ENCODE data around the gene CIC. TPM values are rescaled to one million over a fixed set of nuclear protein-coding genes. Genes with fewer than 3 reads are reported as not detected.

CIC gene
- 42.9 TPM for polyA plus RNA-seq (2013, experiment 1 of 2)
- polyA plus RNA-seq (2013, experiment 2 of 2), result 37.1 TPM

DNA sequence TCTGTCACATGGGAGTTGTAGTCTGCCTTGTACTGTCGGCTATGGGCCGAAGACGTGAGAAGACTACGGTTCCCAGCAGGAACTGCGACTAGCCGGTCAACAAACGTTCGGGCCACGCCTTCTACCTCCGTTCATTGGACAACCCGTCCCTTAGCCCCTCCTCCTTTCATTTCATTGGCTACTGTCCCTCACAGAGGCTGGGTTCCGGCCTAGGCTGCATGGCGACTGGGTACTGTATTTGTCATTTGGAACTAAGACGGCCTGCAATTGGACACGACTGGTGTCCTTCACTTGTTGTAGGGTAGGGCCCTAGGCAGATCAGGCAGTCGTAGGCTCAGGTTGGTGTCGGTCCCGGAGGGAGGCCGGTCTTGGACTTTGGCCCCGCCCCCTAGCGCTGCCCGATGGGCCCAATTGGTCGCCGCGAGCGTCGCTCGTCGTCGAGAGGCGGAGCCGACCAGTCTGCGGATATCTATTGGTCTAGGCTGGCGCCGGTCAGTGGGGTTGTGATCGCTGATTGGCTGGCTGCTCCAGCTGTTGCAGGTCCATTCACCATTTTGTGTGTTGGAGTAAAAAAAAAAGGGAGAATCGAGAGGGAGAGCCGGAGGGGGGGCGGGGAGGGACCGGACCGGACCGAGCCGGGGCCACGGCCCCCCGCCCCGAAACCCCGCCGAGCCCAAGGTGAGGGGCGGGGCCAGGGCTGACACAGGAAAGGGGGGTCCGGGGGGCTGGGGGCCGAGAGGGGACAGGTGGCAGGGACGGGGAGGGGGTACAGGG lies at the start of gene CIC:
Gene CIC, plus strand, starts transcription at position 549 of the 774 bp plus-strand sequence. CDS start 2,532 bp downstream, outside the sequence.
- Histone ChIP-seq H3K4me1 (ENCODE audit: control insufficient read depth, insufficient read depth, low read length, poor library complexity, severe bottlenecking) (peaks cover 29% of the 10 kb centered on the region), H3K36me3 (ENCODE audit: control insufficient read depth, insufficient read depth, low read length) (peaks cover 26% of the 10 kb centered on the region), H3K27ac (ENCODE audit: low read depth, low read length, severe bottlenecking) (peak within 1 kb of the TSS; percentile 99), H3K4me3 (ENCODE audit: extremely low read depth, insufficient read depth, low read length, poor library complexity, severe bottlenecking) (peak within 1 kb of the TSS; percentile 61), H3K9me3 (ENCODE audit: control insufficient read depth, low read length) (no peaks in the 10 kb centered on the region)
- WGBS, 2 experiments (ENCODE audit: insufficient coverage in 2 of 2), result 1% methylated on average over 24 to 25 of the region's 52 CpGs

DNA sequence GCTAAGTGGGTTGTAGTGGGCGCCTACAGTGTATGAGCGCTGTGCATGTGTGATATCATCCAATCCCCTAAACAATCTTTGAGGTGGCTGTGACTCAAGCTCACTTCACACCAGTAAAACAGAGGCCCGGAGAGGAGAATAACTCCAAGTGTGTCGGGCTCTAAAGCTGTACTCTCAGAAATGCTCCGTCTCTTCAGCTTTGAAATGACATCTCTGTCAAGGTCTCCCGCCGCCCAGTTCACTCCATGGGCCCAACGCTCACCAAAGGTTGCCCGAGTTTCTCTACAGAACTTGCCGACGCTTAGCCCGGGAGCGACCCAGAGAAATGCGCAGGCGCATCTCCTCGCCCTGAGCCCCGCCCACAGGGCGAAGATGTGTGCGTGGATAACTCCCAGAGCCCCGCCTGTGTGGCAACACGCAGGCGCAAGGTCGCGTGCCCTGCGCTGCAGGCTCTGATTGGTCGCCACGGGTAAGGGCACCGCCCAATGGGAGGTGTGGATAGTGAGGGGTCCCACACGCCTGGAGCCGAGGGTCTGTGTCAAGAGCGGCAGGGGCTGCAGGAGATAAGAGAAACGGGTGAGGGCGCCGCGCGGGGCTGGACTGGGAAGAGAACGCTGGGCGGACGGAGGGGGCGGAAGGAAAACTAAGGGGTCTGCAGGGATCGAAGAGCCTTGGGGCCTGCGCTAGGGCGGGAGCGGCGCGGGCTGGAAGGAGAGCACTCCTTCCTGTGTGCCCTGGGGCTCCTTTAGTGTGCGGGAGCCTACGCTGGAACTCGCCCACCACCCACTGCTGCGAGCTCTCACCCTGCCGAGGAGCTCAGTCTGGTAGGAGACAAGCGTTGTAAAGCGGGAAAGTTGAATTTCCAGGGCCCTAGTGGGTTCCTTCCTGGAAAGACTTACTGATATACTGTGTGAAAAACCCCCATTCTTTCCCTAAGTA lies 49.0 kb upstream of the CIC start, which contains the start of gene ZNF526:
Gene ZNF526, plus strand, starts transcription at position 501 of the 939 bp plus-strand sequence. CDS start 4,092 bp downstream, outside the sequence.
- Histone ChIP-seq H3K4me3 (ENCODE audit: extremely low read depth, insufficient read depth, low read length, poor library complexity, severe bottlenecking) (peak within 1 kb of the TSS; percentile 89), H3K9me3 (ENCODE audit: control insufficient read depth, low read length) (no peaks in the 10 kb centered on the region), H3K36me3 (ENCODE audit: control insufficient read depth, insufficient read depth, low read length) (peaks cover 32% of the 10 kb centered on the region), H3K4me1 (ENCODE audit: control insufficient read depth, insufficient read depth, low read length, poor library complexity, severe bottlenecking) (peaks cover 9% of the 10 kb centered on the region), H3K27ac (ENCODE audit: low read depth, low read length, severe bottlenecking) (peak within 1 kb of the TSS; percentile 81)
- 2 to 4% methylated on average over 40 to 45 of the region's 53 CpGs for WGBS, 2 experiments (ENCODE audit: insufficient coverage in 2 of 2)

GRCh38 chr19:42220751-42221097 lies 48.3 kb upstream of the CIC start:
- H3K4me3 ChIP-seq (ENCODE audit: extremely low read depth, insufficient read depth, low read length, poor library complexity, severe bottlenecking), result peak overlapping the region; percentile 89
- peaks cover 34% of the 10 kb centered on the region for H3K36me3 ChIP-seq (ENCODE audit: control insufficient read depth, insufficient read depth, low read length)
- H3K9me3 ChIP-seq (ENCODE audit: control insufficient read depth, low read length), result no peaks in the 10 kb centered on the region
- H3K4me1 ChIP-seq (ENCODE audit: control insufficient read depth, insufficient read depth, low read length, poor library complexity, severe bottlenecking), result peaks cover 9% of the 10 kb centered on the region
- WGBS, 2 experiments (ENCODE audit: insufficient coverage in 2 of 2), result 3 to 4% methylated on average over 5 to 6 of the region's 6 CpGs
- H3K27ac ChIP-seq (ENCODE audit: low read depth, low read length, severe bottlenecking), result peak overlapping the region; percentile 81

GRCh38 chr19:42224940-42225717 lies 43.9 kb upstream of the CIC start:
- peaks cover 5% of the 10 kb centered on the region for H3K4me1 ChIP-seq (ENCODE audit: control insufficient read depth, insufficient read depth, low read length, poor library complexity, severe bottlenecking)

GRCh38 chr19:42225718-42226292 lies 43.2 kb upstream of the CIC start:
- H3K9me3 ChIP-seq (ENCODE audit: control insufficient read depth, low read length), result no peaks in the 10 kb centered on the region
- peaks cover 5% of the 10 kb centered on the region for H3K4me1 ChIP-seq (ENCODE audit: control insufficient read depth, insufficient read depth, low read length, poor library complexity, severe bottlenecking)
- H3K4me3 ChIP-seq (ENCODE audit: extremely low read depth, insufficient read depth, low read length, poor library complexity, severe bottlenecking), result no peak overlapping the region
- H3K27ac ChIP-seq (ENCODE audit: low read depth, low read length, severe bottlenecking), result no peak overlapping the region
- H3K36me3 ChIP-seq (ENCODE audit: control insufficient read depth, insufficient read depth, low read length), result peaks cover 78% of the 10 kb centered on the region
- 96 to 98% methylated on average over 27 to 30 of the region's 33 CpGs for WGBS, 2 experiments (ENCODE audit: insufficient coverage in 2 of 2)

More at GRCh38 chr19:42224940-42225717, 43.9 kb upstream of the CIC start:
- Histone ChIP-seq H3K4me3 (ENCODE audit: extremely low read depth, insufficient read depth, low read length, poor library complexity, severe bottlenecking) (no peak overlapping the region), H3K27ac (ENCODE audit: low read depth, low read length, severe bottlenecking) (no peak overlapping the region), H3K9me3 (ENCODE audit: control insufficient read depth, low read length) (no peaks in the 10 kb centered on the region), H3K36me3 (ENCODE audit: control insufficient read depth, insufficient read depth, low read length) (peaks cover 74% of the 10 kb centered on the region)
- WGBS, 2 experiments (ENCODE audit: insufficient coverage in 2 of 2), result 97% methylated on average over 33 to 35 of the region's 37 CpGs

DNA sequence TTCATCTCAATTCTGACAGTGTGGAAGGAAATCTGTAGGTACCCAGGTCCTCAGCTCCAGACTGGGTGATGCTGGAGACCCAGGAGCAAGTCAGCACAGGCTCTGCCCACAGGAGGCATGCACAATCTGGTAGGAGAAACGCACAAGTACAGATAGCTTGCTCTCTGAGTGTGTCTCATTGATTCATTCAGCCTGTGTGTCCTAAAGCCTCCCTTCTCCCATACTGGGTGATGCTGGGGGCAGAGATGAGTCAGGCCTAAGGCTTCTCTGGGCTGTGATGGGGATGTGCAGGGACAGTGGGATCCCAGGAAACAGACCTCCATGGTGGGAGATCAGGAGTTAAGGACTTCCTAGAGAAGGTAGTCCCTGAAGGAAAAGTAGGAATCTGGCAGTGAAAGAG lies 42.2 kb upstream of the CIC start:
- Histone ChIP-seq H3K9me3 (ENCODE audit: control insufficient read depth, low read length) (no peaks in the 10 kb centered on the region), H3K4me1 (ENCODE audit: control insufficient read depth, insufficient read depth, low read length, poor library complexity, severe bottlenecking) (peaks cover 5% of the 10 kb centered on the region), H3K36me3 (ENCODE audit: control insufficient read depth, insufficient read depth, low read length) (peaks cover 89% of the 10 kb centered on the region), H3K27ac (ENCODE audit: low read depth, low read length, severe bottlenecking) (no peak overlapping the region), H3K4me3 (ENCODE audit: extremely low read depth, insufficient read depth, low read length, poor library complexity, severe bottlenecking) (no peak overlapping the region)
- 83 to 100% methylated on average over 1 of the region's 1 CpG for WGBS, 2 experiments (ENCODE audit: insufficient coverage in 2 of 2)

DNA sequence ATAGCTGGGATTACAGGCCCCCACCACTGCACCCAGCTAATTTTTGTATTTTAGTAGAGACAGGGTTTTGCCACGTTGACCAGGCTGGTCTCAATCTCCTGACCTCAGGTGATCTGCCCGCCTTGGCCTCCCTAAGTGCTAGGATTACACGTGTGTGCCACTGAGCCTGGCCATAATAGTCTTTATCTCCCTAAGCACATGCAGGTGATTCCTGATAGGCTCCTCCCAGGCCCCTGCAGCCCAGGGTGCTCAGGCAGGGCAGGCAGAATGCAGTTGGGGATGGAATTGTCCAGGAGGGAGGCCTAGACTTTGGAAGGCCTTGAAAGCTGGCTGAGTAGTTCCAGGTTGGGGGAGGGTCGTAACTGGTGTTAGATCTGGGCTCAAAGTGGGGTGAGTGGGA lies 40.4 kb upstream of the CIC start:
- Histone ChIP-seq H3K4me1 (ENCODE audit: control insufficient read depth, insufficient read depth, low read length, poor library complexity, severe bottlenecking) (peaks cover 5% of the 10 kb centered on the region), H3K27ac (ENCODE audit: low read depth, low read length, severe bottlenecking) (no peak overlapping the region), H3K36me3 (ENCODE audit: control insufficient read depth, insufficient read depth, low read length) (peaks cover 95% of the 10 kb centered on the region), H3K4me3 (ENCODE audit: extremely low read depth, insufficient read depth, low read length, poor library complexity, severe bottlenecking) (no peak overlapping the region), H3K9me3 (ENCODE audit: control insufficient read depth, low read length) (no peaks in the 10 kb centered on the region)
- 95 to 98% methylated on average over 4 of the region's 4 CpGs for WGBS, 2 experiments (ENCODE audit: insufficient coverage in 2 of 2)

- Histone ChIP-seq H3K4me3 (ENCODE audit: extremely low read depth, insufficient read depth, low read length, poor library complexity, severe bottlenecking) (no peak overlapping the region), H3K36me3 (ENCODE audit: control insufficient read depth, insufficient read depth, low read length) (peaks cover 97% of the 10 kb centered on the region), H3K4me1 (ENCODE audit: control insufficient read depth, insufficient read depth, low read length, poor library complexity, severe bottlenecking) (peaks cover 5% of the 10 kb centered on the region), H3K9me3 (ENCODE audit: control insufficient read depth, low read length) (no peaks in the 10 kb centered on the region), H3K27ac (ENCODE audit: low read depth, low read length, severe bottlenecking) (peak overlapping the region; percentile 6)
- 75 to 85% methylated on average over 2 of the region's 4 CpGs for WGBS, 2 experiments (ENCODE audit: insufficient coverage in 2 of 2)
Measured at GRCh38 chr19:42229301-42229854, 39.7 kb upstream of the CIC start.

DNA sequence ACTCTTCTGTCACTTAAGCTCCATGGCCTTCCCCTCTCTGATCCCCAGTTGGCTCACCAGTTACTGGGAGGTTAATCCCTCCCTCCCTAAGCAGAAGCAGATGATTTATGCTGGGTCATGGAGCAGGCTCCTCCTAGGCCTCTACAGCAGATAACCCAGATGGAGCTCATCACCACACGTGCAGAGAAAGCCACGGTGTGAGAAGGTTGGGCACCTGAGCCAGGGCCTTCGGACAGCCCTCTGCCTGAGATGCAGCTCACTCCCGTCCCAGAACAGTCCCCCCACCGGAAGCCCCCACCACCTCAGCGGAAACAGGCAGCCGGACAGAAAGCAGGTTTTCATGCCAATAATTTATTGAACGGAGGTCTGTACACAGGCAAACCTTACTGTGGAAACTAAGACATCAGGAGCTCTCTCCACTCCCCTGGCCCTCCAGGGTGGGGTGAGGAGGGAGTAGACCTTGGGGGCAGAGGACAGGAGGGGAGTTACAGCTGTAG lies 39.1 kb upstream of the CIC start:
- H3K9me3 ChIP-seq (ENCODE audit: control insufficient read depth, low read length), result no peaks in the 10 kb centered on the region

More for the DNA sequence above, 39.1 kb upstream of the CIC start:
- peaks cover 5% of the 10 kb centered on the region for H3K4me1 ChIP-seq (ENCODE audit: control insufficient read depth, insufficient read depth, low read length, poor library complexity, severe bottlenecking)
- 94 to 100% methylated on average over 3 to 7 of the region's 8 CpGs for WGBS, 2 experiments (ENCODE audit: insufficient coverage in 2 of 2)
- peak overlapping the region; percentile 12 for H3K27ac ChIP-seq (ENCODE audit: low read depth, low read length, severe bottlenecking)
- H3K36me3 ChIP-seq (ENCODE audit: control insufficient read depth, insufficient read depth, low read length), result peaks cover 97% of the 10 kb centered on the region
- H3K4me3 ChIP-seq (ENCODE audit: extremely low read depth, insufficient read depth, low read length, poor library complexity, severe bottlenecking), result no peak overlapping the region
